AG04450 (cell line): ENCODE measurements around the gene GLG1. TPM values are rescaled to one million over a fixed set of nuclear protein-coding genes. Genes with fewer than 3 reads are reported as not detected.
"Not testable (repeated sequence)": the region's sequence is repeated elsewhere in the genome, so short reads cannot be mapped to it uniquely, and the experiment has no call there.

Source experiments
- CTCF ChIA-PET: fragments of 300-600, 350-600 bp; formaldehyde crosslinking; extraction: SDS; loops from one replicate; lab custom pipeline; 2022; ENCODE audit warnings: antibody characterized with exemption, inconsistent platforms; lab: Charles Lee
- POLR2A ChIA-PET: fragments of 350-600 bp; formaldehyde crosslinking; extraction: SDS; loops from one replicate; lab custom pipeline; 2021; ENCODE audit warnings: antibody characterized with exemption, inconsistent platforms; lab: Yijun Ruan, JAX
- DNase-seq: peaks from one replicate; pipeline ENCODE4 v3.0.0-alpha.2; 2011; ENCODE audit warnings: low read depth, low spot score
- H3K27ac ChIP-seq: one replicate; pipeline ENCODE4 v1.5.1; 2012; ENCODE audit warnings: low read depth, low read length, control low read depth
- H3K27me3 ChIP-seq: one replicate; pipeline ENCODE4 v1.6.0; 2012; ENCODE audit warnings: low read length; ENCODE audit not compliant: control insufficient read depth, insufficient read depth
- H3K4me3 ChIP-seq: 2 replicates; pipeline ENCODE4 v1.5.1; 2011; ENCODE audit warnings: mild to moderate bottlenecking, low read depth, low read length, control low read depth
- H3K9me3 ChIP-seq: 2 replicates; pipeline ENCODE4 v1.5.1; 2012; ENCODE audit warnings: low read length; ENCODE audit not compliant: control insufficient read depth, insufficient read depth
- CTCF ChIP-seq: IDR thresholded peaks from 2 replicates; pipeline ENCODE4 v1.5.1; 2011; ENCODE audit warnings: low read depth, low read length, control low read depth, inconsistent platforms
- polyA plus RNA-seq: library from polyadenylated mRNA; depleted of rRNA; stranded (reverse); fragments of >200 nt; gene quantifications from 2 replicates; pipeline ENCODE4 v1.2.3, GENCODE V29; 2011

Gene GLG1
- polyA plus RNA-seq, 1 experiment: 188 TPM

GRCh38 chr16:74439685-74440084, 167.2 kb downstream of the GLG1 start:
- no peak overlapping the region for H3K4me3 ChIP-seq
- no peak for TF ChIP-seq CTCF
- DNase-seq: no peak
- POLR2A ChIA-PET: interaction anchor here (0.6 kb wide), 2 partner anchors 166 to 1376 kb away, joined by 6 to 10 read pairs; no protein-coding TSS in a partner anchor
- CTCF ChIA-PET: interaction anchor here (0.8 kb wide), 1 partner anchor 8 kb away, joined by 3 read pairs; no protein-coding TSS in a partner anchor
- H3K27ac ChIP-seq: no peak overlapping the region
- H3K27me3 ChIP-seq: no peaks in the 10 kb centered on the region
- no peaks in the 10 kb centered on the region for H3K9me3 ChIP-seq

DNA sequence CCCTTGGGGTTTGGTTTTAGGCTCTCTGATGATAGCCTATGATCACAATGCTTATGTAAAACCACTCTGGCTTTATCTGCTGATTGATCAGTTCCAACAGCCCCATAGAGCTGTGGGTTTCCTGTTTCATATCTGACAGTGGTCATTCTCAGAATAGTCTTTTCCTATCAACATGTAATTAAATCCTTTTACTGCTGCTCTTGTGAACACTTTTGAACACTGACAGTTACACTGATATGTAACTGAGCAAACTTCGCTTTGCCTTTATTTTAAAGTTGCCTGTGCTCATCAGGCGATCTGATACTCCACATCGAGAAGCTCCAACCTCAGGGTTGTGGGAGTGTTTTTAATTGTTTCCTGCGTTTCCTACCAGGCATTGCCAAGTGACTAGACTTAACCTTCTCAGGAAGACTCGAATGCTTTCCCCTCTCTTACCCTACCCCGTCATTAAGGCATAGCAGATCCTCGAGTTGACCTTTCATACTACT, 168.4 kb downstream of the GLG1 start:
- POLR2A ChIA-PET: interaction anchor here (1.6 kb wide), 1 partner anchor 11 kb away, joined by 4 read pairs; no protein-coding TSS in a partner anchor
- TF ChIP-seq CTCF: no peak
- CTCF ChIA-PET: interaction anchor here (0.8 kb wide), 1 partner anchor 184 kb away, joined by 6 read pairs; no protein-coding TSS in a partner anchor

DNA sequence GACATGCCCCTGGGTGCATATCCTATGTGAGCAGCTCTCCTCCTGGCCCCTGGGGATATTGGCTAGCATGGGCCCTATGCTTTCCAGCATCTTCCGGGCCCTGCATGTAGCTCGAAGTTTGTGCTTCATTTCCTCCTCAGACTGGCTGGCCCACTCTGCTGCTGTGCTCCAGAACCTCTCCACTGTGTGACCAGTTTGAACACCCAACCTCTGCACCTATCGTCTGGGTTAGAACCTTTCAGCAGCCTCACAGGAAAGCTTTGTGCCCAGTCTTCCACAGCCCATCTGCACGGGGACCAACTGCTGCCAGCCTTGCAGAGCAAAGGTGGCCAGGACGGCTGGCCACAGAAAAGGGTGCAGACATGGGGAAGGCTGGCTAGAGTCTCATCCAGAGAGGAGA, 175.4 kb downstream of the GLG1 start:
- no peak for TF ChIP-seq CTCF
- CTCF ChIA-PET: interaction anchor here (0.8 to 1.5 kb wide), 6 partner anchors 8 to 432 kb away, joined by 3 to 11 read pairs (median 3); no protein-coding TSS in a partner anchor
- POLR2A ChIA-PET: no interaction called here
- H3K4me3 ChIP-seq: no peak overlapping the region
- no peak overlapping the region for H3K27ac ChIP-seq
- DNase-seq: no peak
- H3K9me3 ChIP-seq: no peaks in the 10 kb centered on the region
- H3K27me3 ChIP-seq: no peaks in the 10 kb centered on the region

More for the DNA sequence above, 168.4 kb downstream of the GLG1 start:
- no peak overlapping the region for H3K27ac ChIP-seq
- H3K27me3 ChIP-seq: no peaks in the 10 kb centered on the region
- H3K9me3 ChIP-seq: no peaks in the 10 kb centered on the region
- no peak overlapping the region for H3K4me3 ChIP-seq
- DNase-seq: no peak

DNA sequence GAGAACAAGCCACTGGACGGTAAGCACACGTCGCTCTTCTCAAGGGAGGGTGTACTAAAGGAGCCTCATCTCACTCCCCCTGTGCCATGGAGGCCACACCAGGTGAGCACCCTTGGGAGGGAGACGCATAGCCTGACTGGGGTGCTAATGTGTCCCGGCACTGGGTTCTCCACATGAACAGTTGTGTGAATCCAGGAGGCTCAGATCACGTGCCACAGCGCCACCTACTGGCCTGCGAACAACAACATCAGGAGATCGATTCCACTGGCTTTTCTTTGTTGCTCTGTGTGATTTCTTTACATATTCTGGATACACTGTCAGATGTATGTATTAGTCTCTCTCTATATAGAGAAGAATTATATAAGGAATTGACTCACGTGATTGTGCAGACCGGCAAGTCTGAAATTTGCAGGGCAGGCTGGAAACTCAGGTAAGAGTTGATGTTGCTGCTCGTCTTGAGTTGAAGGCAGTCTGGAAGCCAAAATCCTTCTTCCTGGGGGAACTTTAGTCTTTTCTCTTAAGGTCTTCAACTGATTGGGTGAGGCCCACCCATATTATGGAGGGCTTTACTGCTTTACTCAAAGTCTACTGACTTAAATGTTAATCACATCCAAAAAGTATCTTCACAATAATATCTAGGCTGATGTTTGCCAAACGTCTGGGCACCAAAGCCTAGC, 176.7 kb downstream of the GLG1 start:
- POLR2A ChIA-PET, H3K27me3 ChIP-seq: not testable (repeated sequence)

DNA sequence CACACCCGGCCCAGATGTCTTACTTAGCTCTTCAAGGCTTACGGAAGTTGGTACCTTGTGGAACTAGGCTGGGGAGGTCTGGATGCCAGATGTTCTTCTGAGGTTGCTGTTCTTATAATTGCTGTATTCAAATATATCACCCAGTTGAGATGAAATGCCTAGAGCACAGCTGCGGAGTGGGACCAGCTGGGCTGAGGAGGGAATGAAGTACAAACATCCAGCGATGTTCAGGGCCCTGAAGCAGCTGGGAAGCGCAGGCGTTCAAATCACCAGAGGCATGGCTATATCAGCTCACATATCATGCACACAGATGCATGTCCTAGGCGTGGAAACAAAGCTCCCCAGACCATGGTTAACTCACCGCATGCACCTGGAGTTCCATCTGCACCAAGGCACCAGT, 178.4 kb downstream of the GLG1 start:
- H3K27ac ChIP-seq, H3K27me3 ChIP-seq, POLR2A ChIA-PET, H3K9me3 ChIP-seq, CTCF ChIA-PET, DNase-seq, H3K4me3 ChIP-seq: not testable (repeated sequence)

More for the DNA sequence above, 176.7 kb downstream of the GLG1 start:
- H3K27ac ChIP-seq, H3K4me3 ChIP-seq, DNase-seq, CTCF ChIA-PET, H3K9me3 ChIP-seq: not testable (repeated sequence)
- peak; percentile 62 for TF ChIP-seq CTCF

- not testable (repeated sequence) for DNase-seq, H3K4me3 ChIP-seq, H3K9me3 ChIP-seq, H3K27ac ChIP-seq, H3K27me3 ChIP-seq
- CTCF ChIA-PET: interaction anchor here (1.0 kb wide), 1 partner anchor 116 kb away, joined by 3 read pairs; no protein-coding TSS in a partner anchor
- POLR2A ChIA-PET: interaction anchor here (0.6 kb wide), 1 partner anchor 11 kb away, joined by 4 read pairs; no protein-coding TSS in a partner anchor
Observed at GRCh38 chr16:74425751-74426150, 181.2 kb downstream of the GLG1 start.

- H3K27ac ChIP-seq, CTCF ChIA-PET, H3K9me3 ChIP-seq, DNase-seq, POLR2A ChIA-PET, H3K4me3 ChIP-seq, H3K27me3 ChIP-seq: not testable (repeated sequence)
Observed at GRCh38 chr16:74423721-74424120, 183.2 kb downstream of the GLG1 start.

GRCh38 chr16:74422086-74422485, 184.8 kb downstream of the GLG1 start:
- H3K4me3 ChIP-seq, CTCF ChIA-PET, H3K9me3 ChIP-seq, H3K27me3 ChIP-seq, DNase-seq, POLR2A ChIA-PET, H3K27ac ChIP-seq: not testable (repeated sequence)
